Activated B cell treated with CpG ODN at 0.5 μM for 24 hours (primary cell): ENCODE measurements around the gene LONP2. TPM values are rescaled to one million over a fixed set of nuclear protein-coding genes. Genes with fewer than 3 reads are reported as not detected.
"Not testable (repeated sequence)": the region's sequence is repeated elsewhere in the genome, so short reads cannot be mapped to it uniquely, and the experiment has no call there.

Experiments
- ATAC-seq: fragments of 200-7000 bp; cut with Tn5 transposase; one replicate; pipeline ENCODE4 v1.10.0; 2021; ENCODE audit warnings: low read depth, mild to moderate bottlenecking, moderate library complexity
- CTCF ChIA-PET: fragments of 350-600 bp; sonication (Branson Sonifier 250); formaldehyde crosslinking; loops from one replicate; lab custom pipeline; 2021; ENCODE audit warnings: antibody characterized with exemption; lab: Charles Lee
- POLR2A ChIA-PET: fragments of 350-600 bp; sonication (Branson Sonifier 250); formaldehyde crosslinking; loops from one replicate; lab custom pipeline; 2021; ENCODE audit warnings: antibody characterized with exemption; lab: Charles Lee
- DNase-seq: peaks from one replicate; pipeline ENCODE4 v3.0.0; 2022
- H3K27ac Mint-ChIP-seq: one replicate; pipeline ENCODE4 v1.8.0; 2020; ENCODE audit warnings: mixed read lengths
- H3K27me3 Mint-ChIP-seq: one replicate; pipeline ENCODE4 v1.8.0; 2021; ENCODE audit warnings: mixed read lengths
- H3K36me3 Mint-ChIP-seq: one replicate; pipeline ENCODE4 v1.8.0; 2021; ENCODE audit warnings: low read depth, mixed read lengths
- H3K4me1 Mint-ChIP-seq: one replicate; pipeline ENCODE4 v1.8.0; 2021; ENCODE audit warnings: mixed read lengths
- H3K4me3 Mint-ChIP-seq: one replicate; pipeline ENCODE4 v1.8.0; 2020; ENCODE audit warnings: mild to moderate bottlenecking, mixed read lengths
- H3K9me3 Mint-ChIP-seq: one replicate; pipeline ENCODE4 v1.8.0; 2020; ENCODE audit warnings: mixed read lengths
- intact Hi-C: fragments of 100-400 bp; cut with micrococcal nuclease; formaldehyde crosslinking; loops from one replicate; pipeline ENCODE4 v1.15.1; 2024
- total RNA-seq: library from RNA; stranded (reverse); gene quantifications from 2 replicates; pipeline ENCODE4 v1.2.3, GENCODE V29; 2022
- TF ChIP-seq, protein P1 (sequence below): fragments of 200-600 bp; IDR thresholded peaks from one replicate; pipeline ENCODE4 v1.8.0; 2022; ENCODE audit warnings: antibody characterized with exemption, mild to moderate bottlenecking

LONP2 gene
- total RNA-seq, 1 donor from 2014 or later = 72.7 TPM

DNA sequence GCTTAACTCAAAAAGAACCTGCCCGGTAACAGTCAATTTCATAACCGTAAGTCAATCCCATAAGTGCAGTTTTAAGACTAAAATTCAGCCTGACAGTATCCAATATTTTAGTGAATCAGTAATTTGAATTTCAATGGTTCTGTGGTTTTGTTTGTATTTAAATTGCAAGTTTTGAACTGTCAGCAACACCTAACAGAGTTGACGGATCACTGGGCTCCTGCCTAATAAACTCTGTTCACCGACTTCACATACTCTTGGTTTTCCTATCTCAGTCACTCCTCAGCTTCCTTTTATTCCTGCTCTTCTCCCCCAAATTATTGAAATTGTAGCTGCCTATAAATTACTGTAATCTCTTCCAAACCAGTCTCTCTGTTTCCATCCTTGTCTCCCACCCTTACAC, 128.6 kb downstream of the LONP2 start:
- ChIA-PET CTCF (no interaction called here), POLR2A (no interaction called here)
- Mint-ChIP-seq H3K4me1 (peaks cover 34% of the 10 kb centered on the region), H3K27ac (no peak overlapping the region), H3K36me3 (no peaks in the 10 kb centered on the region), H3K4me3 (no peak overlapping the region), H3K9me3 (no peaks in the 10 kb centered on the region), H3K27me3 (no peaks in the 10 kb centered on the region)
- intact Hi-C loops = no loop called here
- TF ChIP-seq, protein P1, sequence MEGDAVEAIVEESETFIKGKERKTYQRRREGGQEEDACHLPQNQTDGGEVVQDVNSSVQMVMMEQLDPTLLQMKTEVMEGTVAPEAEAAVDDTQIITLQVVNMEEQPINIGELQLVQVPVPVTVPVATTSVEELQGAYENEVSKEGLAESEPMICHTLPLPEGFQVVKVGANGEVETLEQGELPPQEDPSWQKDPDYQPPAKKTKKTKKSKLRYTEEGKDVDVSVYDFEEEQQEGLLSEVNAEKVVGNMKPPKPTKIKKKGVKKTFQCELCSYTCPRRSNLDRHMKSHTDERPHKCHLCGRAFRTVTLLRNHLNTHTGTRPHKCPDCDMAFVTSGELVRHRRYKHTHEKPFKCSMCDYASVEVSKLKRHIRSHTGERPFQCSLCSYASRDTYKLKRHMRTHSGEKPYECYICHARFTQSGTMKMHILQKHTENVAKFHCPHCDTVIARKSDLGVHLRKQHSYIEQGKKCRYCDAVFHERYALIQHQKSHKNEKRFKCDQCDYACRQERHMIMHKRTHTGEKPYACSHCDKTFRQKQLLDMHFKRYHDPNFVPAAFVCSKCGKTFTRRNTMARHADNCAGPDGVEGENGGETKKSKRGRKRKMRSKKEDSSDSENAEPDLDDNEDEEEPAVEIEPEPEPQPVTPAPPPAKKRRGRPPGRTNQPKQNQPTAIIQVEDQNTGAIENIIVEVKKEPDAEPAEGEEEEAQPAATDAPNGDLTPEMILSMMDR = no peak
- no peak for ATAC-seq
- no peak for DNase-seq

GRCh38 chr16:48373258-48374029, 129.3 kb downstream of the LONP2 start:
- Mint-ChIP-seq H3K4me1 (peaks cover 40% of the 10 kb centered on the region), H3K27ac (no peak overlapping the region), H3K9me3 (no peaks in the 10 kb centered on the region), H3K4me3 (no peak overlapping the region), H3K27me3 (no peaks in the 10 kb centered on the region), H3K36me3 (no peaks in the 10 kb centered on the region)
- TF ChIP-seq, protein P1 = no peak
- ATAC-seq = no peak
- intact Hi-C loops = no loop called here
- DNase-seq = no peak
- ChIA-PET CTCF (no interaction called here), POLR2A (no interaction called here)

GRCh38 chr16:48374255-48374654, 130.2 kb downstream of the LONP2 start:
- ChIA-PET POLR2A (no interaction called here), CTCF (no interaction called here)

GRCh38 chr16:48377301-48377700, 133.2 kb downstream of the LONP2 start:
- H3K27me3 Mint-ChIP-seq, POLR2A ChIA-PET, H3K36me3 Mint-ChIP-seq, intact Hi-C loops, H3K27ac Mint-ChIP-seq, H3K4me3 Mint-ChIP-seq, DNase-seq, ATAC-seq, CTCF ChIA-PET, H3K9me3 Mint-ChIP-seq: not testable (repeated sequence)
- H3K4me1 Mint-ChIP-seq = peaks cover 51% of the 10 kb centered on the region

More at GRCh38 chr16:48374255-48374654, 130.2 kb downstream of the LONP2 start:
- no peaks in the 10 kb centered on the region for H3K27me3 Mint-ChIP-seq
- no peaks in the 10 kb centered on the region for H3K9me3 Mint-ChIP-seq
- peaks cover 42% of the 10 kb centered on the region for H3K4me1 Mint-ChIP-seq
- H3K27ac Mint-ChIP-seq = no peak overlapping the region
- H3K36me3 Mint-ChIP-seq = no peaks in the 10 kb centered on the region
- DNase-seq = no peak
- TF ChIP-seq, protein P1 = no peak
- intact Hi-C loops = no loop called here
- H3K4me3 Mint-ChIP-seq = no peak overlapping the region
- no peak for ATAC-seq

DNA sequence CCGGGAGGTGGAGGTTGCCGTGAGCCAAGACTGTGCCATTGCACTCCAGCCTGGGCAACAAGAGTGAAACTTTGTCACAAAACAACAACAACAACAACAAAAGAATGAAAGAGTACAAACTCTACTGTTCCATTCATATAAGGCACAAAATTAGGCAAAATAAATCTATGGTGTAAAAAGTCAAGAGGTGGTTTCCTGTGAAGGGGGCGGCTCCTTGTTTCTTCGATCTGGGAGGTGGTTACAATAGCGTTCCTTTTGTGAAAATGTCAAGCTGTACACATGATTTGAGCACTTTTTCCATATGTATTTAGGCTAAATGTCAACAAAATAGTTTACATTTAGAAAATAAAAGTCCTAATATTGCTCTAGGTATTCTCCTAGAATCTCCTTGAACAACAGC, 134.2 kb downstream of the LONP2 start:
- Mint-ChIP-seq H3K27ac (no peak overlapping the region), H3K4me3 (no peak overlapping the region), H3K36me3 (no peaks in the 10 kb centered on the region), H3K9me3 (no peaks in the 10 kb centered on the region), H3K4me1 (peaks cover 57% of the 10 kb centered on the region), H3K27me3 (no peaks in the 10 kb centered on the region)
- no peak for DNase-seq
- intact Hi-C loops = no loop called here
- ChIA-PET POLR2A (interaction anchor here (0.7 to 1.2 kb wide), 3 partner anchors 9 to 54 kb away, joined by 3 read pairs; no protein-coding TSS in a partner anchor), CTCF (no interaction called here)
- ATAC-seq = no peak
- TF ChIP-seq, protein P1 = no peak
